Measurements from ENCODE around the gene TCF7L1.

DNA sequence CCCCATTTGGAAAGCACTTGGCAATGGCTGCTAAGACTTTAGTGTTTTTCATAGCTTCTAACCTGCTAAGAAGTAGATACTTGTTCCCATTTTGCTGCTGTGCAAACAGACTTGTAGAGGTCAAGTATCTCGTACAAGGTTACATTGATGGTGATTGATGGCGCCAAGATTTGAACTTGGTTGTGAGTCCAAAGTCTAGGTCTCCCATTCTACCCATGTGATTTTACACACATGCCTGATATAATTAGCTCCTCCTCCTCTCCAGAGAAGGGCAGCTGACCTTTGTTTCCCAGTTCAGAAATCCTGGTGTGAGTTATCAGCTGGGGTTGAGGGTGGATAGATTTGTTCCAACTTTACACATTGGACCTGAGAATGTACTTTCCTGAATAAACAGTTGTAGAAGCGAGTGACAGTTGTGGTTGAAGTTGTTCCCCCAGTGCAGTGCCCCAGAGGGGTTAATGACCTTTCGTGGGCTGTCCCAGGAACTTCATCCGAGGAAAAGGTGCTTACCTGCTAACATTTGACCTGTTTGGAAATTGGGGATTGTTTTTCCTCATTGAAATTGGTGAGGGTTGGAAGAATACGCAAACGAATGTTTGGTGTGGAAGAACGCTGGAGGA is 10.4 kb downstream of the TCF7L1 start:
- TF ChIP-seq, protein P1, sequence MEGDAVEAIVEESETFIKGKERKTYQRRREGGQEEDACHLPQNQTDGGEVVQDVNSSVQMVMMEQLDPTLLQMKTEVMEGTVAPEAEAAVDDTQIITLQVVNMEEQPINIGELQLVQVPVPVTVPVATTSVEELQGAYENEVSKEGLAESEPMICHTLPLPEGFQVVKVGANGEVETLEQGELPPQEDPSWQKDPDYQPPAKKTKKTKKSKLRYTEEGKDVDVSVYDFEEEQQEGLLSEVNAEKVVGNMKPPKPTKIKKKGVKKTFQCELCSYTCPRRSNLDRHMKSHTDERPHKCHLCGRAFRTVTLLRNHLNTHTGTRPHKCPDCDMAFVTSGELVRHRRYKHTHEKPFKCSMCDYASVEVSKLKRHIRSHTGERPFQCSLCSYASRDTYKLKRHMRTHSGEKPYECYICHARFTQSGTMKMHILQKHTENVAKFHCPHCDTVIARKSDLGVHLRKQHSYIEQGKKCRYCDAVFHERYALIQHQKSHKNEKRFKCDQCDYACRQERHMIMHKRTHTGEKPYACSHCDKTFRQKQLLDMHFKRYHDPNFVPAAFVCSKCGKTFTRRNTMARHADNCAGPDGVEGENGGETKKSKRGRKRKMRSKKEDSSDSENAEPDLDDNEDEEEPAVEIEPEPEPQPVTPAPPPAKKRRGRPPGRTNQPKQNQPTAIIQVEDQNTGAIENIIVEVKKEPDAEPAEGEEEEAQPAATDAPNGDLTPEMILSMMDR (IDR thresholded peaks at IDR 0.05; ENCODE audit: low read depth, low read length, poor library complexity, severe bottlenecking), result no peak
- no peak for TF ChIP-seq EZH2phosphoT487 (IDR thresholded peaks at IDR 0.05; ENCODE audit: borderline replicate concordance, low read length)
